GM15510 (cell line): ENCODE measurements around the gene GLIS1.

Experiments used
- POLR2A ChIP-seq: IDR thresholded peaks from 3 replicates; pipeline ENCODE4 v1.6.1; 2011; ENCODE audit warnings: borderline replicate concordance; ENCODE audit not compliant: insufficient read length; ENCODE audit errors: extremely low read depth

GLIS1 gene

DNA sequence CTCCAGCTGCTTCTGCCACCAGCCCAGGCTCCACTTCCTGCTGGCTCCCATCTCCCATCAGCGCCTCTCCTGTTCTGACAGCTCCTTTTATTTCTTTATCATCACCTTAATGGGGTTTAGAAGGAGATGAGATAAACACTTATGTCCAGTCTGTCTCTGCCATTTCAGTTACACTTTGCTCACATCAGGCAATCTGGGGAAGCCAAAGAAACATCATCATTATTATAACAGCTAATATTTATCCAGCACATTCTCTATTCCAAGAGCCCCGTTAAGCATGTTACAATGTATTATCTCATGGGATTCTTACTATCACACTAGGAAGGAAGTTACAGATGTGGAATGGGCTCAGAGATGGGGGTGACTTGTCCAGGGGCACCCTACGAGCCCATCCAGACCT, 248.6 kb downstream of the GLIS1 start:
- no peak for TF ChIP-seq POLR2A

DNA sequence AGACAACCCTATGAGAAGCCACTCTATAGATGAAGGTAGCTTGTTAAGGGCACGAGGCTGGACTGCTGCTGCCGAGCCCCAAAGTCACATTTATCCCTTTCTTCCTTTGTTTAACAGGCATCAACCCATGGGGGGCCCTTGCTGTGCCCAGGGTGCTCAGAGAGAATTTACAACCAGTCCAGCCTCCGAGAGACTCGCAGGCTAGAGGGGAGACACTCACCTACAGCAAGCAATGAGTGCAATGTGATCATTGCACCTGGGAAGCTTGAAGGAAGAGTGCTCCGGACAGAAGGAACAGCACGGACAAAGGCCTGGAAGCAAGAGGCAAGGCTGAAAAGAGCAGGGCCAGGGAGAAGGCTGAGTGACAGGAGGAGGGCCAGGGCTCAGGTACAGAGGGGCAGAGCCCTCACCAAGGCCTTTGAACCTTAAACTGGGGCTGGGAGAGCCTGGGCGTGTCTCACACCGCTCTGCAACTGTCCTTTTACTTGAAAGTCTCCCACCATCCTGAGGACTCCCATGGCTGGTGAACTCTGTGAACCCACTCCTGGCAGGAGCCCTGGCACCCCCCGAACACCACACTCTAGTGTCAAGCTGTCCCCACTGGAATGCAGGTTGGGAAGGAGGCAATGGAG, 252.5 kb downstream of the GLIS1 start:
- no peak for TF ChIP-seq POLR2A

DNA sequence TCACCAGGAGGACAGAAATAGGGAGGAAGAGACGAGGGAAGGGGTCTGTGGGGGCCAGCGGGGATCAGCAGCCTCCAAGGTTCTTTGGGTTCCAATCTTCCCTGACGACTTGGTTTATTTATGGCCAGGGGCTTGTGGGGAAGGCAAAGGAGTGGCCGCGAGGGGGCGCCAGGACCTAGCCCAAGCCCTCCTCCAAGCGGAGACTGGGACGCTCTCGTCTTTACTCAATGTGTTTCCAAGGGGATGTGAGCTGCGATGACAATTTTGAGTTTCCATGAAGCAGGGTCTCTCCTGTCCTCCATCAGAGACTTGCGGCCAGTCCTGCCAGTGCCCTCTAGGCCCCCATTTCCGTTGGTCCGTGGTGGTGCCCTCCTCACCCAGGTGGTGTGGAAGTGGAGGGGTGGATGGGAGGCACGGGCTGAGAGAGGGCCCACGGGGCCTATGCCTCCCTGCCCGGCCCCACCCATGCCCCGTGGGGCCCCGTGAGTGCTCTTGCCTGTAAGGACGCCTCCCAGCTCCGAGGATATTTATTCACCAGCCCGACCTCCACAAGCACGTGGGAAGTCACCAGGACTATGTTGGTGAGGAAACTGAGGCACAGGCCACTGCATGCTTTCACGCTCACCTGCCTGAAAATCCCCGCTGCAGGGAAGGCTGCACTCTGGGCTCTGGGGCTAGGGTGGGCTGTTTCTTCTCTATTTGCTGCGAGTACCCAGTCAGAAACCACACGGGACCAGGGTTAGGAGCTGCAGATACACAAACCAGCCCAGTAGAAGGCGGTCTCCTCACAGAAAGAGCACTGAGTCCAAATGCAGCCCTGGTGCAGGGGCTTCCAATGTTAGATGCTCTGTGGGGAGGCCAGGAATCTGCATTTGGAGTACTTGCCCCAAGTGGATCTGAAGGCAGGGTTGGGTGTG, 253.2 kb downstream of the GLIS1 start:
- no peak for TF ChIP-seq POLR2A

DNA sequence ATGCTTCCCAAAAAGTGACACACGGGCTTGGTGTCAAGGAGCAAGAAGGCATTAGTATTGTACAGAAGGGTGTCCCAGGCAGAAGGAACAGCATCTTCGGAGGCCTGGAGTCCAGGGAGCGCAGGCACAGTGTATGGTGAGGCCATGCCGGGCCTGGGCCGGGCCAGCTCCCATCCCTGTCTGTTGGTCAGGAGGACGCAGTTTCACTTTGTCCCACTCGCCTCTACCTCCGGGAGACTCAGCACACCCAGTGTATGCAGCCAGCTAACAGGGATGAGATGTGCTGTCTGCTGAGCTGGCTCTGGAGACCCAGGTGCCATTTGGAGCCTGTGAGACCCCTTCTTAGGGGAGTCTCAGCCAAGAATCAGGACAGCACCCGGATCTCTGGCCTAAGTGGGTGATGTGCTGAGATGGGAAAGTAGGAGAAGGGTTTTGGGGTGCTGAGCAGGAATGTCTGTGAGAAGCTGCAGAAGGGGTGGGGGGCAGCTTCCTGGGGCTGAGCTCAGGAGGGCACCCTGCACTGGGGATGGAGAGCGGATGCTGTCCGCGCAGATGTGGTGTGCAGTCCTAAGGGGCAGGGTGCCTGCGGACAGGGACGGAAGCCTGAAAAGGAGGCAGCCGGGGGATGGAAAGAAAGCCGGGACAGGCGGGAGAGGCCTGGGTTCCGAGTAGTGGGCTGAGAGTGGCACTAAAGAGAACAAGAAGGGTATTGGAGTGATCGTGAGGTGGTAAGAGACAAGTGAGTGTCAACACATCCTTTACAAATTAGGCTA, 254.1 kb downstream of the GLIS1 start:
- TF ChIP-seq POLR2A = no peak

DNA sequence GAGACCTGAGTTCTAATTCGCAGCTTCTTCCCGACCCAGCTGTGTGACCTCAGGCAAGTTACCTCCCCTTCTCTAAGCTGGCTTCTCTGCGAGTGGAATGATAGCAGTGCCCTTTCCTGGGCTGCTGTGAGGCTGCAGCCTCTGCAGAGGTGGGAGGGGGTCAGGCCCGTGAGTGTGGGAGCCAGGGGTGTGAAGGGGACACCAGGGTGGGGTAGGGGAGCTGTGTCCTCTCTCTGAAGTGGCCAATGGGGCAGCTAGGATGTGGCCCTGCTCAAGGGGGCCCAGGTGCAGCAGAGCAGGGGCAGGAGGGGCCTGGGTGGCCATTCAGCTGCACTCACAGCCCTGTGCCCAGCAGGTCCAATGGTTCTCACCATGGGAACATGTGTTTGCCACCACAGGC, 255.3 kb downstream of the GLIS1 start:
- no peak for TF ChIP-seq POLR2A

DNA sequence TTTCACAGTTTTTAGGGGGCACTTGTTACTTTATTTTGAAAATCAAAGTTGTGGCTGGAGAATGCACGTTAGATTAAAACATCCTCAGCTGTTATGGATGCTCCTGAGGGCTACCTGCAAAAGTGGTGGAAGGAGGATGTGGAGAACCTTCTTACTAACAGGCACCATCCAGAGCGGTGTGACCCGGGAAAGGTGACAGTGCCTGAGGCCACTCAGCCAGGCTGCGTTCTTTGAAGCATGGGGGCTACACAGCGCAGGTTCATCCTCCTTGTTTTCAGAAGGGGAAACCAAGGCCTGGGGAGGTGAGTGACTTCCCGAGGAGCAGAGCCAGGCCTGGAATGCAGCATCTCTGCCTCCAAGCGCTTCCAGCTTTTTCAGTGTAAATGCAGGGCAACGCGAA, 255.8 kb downstream of the GLIS1 start:
- TF ChIP-seq POLR2A = no peak

DNA sequence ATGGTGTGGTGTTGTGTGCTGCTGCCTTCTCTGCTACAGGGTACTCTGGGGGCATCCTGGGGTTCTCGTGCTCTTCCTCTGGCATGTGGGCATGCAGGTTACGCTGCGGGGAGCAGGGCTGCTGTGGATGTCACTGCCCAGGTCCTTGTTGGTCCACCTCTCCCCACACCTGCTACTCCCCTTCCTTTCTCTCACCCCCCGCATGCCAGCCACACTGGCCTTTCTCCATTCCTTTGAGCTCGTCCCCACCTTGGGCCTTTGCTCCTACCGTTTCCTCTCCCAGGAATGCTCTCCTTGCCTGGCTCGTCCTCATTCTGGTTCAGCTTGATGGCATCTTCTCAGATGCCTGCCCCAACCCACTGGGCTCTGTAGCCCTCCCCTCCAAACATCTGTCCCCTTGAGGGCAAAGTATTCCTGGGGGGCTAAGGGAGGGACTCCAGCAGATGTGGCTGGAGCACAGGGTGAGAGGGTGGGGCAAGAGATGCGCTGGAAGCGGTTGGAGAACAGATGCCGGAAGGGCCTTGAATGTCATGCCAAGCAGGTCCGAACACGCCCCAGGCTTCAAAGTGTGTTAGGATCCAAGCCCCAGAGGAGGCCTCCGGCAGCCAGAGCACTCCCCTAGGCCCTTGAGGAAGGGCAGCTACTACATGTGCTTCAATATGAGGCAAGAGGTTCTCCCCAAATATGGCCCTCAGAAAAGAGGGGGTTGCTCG, 256.4 kb downstream of the GLIS1 start:
- no peak for TF ChIP-seq POLR2A

DNA sequence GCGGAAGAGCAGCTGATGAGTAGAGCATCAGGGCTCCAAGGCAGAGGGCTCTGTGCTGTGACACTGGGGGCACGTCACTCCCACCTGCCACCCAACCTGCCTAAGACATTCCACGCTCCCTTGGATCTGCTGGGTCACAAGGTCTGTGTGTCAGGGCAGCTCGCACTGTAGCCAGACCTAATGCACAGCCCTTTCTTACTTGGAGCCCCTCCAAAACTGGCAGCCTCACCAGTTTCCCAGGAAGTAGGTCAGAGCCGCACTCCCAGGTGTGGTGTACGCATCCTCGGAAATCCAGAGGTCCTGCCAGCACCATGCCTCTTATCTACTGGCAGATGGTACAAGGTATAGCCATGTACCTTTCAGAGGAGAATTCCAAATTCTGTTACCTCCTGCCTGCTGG, 257.5 kb downstream of the GLIS1 start:
- no peak for TF ChIP-seq POLR2A

DNA sequence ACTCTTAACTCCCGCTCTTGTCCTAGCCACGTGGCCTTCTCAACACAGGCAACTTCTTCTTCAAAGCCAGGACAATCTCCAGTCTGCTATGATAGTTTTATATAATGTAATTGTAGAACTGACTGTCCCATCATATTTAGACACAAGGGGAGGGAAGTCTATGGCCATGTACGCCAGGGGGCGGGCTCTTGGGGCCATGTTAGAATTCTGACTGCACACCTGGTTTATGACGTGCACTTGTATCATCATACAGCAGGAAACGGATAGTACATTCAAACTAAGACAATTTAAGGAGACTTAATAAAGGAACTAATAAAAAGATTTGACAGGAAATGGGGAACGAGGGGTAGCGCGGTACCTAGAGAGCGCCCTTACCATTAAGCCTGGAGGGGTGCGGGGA, 258.3 kb downstream of the GLIS1 start:
- no peak for TF ChIP-seq POLR2A

DNA sequence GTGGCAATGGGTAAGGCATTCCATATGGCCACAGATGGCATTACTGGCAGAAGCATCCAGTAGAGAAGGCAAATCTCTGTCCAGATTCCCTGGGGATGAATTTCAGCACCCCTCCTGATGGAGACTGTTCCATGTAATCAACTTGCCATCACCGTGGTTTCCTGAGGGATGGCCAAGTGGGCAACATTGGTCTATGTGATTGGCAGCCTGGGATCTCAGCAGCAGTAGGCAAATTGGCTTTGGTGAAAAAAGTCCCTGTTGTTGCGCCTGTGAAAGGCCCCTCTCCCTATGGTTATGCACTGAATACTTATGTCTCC, 260.5 kb downstream of the GLIS1 start:
- TF ChIP-seq POLR2A = no peak

DNA sequence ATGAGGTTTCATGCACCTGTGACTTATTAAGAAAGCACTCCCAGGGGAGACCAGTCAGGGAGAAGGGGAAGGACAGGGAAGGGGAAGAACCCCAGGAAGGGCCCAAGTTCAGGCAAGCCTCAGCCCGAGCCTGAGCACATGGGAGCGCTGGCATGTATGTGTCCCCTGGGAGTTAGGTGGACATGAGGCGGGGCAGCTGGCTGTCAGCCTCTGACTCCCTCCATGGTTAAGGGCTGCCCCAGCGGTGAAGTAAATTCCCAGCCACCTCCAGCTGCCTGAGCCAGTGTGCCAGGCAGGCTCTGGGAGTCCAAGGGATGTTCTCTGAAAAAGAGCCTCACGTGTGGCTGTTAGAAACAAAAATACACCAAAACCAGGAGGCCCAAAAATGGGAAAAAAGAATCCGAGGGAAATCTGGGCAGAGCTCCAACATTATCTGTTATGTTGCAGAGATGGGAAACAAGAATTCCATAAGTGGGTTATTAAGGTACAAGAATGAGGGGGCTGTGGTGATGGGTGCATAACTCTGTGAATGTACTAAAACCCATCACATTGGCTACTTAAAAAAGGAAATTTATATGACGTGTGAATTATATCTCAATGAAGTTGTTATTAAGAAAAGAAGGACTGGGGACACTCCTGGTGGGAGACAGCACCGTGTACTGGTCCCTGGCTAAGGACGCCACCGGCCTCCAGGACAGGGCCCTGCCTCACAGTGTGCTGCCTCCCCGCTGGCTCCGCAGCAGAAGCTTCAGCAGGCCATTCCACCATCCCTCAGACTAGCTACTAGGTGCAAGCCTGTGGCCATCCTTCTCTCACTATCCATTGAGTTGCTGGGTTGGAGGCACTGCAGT, 261.1 kb downstream of the GLIS1 start:
- TF ChIP-seq POLR2A = no peak

DNA sequence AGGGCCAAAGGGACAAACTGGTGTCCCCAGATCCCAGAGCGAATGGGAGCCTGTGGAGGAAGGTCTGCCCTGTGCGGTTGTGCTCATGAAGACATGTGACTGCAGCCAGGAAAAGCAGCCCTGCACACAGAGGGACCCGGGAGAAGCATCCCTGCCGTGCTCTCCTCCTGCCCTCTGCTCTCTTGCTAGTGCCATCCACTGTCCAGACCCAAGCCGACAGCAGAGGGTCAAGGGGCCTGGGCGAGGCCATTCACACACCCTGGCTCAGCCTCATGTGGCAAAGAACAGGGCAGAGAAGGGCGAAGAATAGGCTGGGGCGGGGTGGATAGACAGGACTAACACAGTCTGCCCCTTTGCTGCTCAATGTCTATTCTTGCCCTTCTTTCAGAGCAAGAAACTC, 262.4 kb downstream of the GLIS1 start:
- no peak for TF ChIP-seq POLR2A

DNA sequence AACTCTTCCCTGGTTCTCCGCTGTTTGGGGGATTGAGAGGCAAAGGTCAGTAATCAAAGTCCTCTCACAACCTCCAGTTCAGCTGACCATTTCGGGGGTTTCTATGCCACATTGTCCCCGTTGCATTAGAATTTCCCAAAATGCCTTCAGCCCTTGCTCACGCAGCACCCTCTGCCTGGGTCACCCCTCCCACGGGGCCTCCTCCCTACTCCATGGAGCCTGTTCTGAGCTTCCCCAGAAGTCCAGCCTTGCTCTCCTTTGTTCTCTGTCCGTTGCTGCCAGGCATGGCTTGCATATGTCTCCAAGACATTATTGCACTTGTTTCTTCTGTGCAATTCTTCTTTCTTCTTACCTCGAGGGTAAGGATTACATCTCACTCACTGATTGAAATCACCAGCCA, 263.3 kb downstream of the GLIS1 start:
- TF ChIP-seq POLR2A = no peak

DNA sequence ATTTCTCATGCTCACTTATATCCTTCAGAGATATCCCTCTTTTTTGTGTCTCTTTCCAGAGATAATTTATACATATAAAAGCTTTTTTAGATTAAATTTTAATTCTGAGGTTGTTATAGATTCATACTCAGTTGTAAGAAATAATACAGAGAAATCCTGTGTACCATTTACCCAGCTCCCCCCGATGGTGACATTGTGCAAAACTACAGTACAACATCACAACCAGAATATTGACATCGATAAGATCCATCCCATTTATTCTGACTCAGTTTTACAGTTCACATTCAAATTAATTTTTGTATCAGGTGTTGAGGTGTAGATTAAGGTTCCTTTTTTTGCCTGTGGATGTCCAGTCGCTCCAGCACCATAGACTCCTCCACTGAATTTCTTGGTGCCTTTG, 265.5 kb downstream of the GLIS1 start:
- TF ChIP-seq POLR2A = no peak
